GM18517 (cell line): ENCODE measurements around the gene ABHD18.
"Not testable (repeated sequence)": the region's sequence is repeated elsewhere in the genome, so short reads cannot be mapped to it uniquely, and the experiment has no call there.

ENCODE experiments used
- ATAC-seq: cut with Tn5 transposase; IDR thresholded peaks from one replicate; pipeline ENCODE4 v1.9.1; 2021; ENCODE audit warnings: mild to moderate bottlenecking, moderate library complexity; ENCODE audit not compliant: unreplicated experiment

The ABHD18 gene

GRCh38 chr4:128061566-128062536 is 96.6 kb downstream of the ABHD18 start:
- ATAC-seq, result peak; percentile 9

- ATAC-seq, result not testable (repeated sequence)
Observed at GRCh38 chr4:128066453-128066820, 101.2 kb downstream of the ABHD18 start.

- ATAC-seq, result no peak
Observed at GRCh38 chr4:128068918-128069317, 103.7 kb downstream of the ABHD18 start.

GRCh38 chr4:128076464-128076863 is 111.3 kb downstream of the ABHD18 start:
- no peak for ATAC-seq
